ENCODE data around the gene SKAP1.

Gene SKAP1

GRCh38 chr17:48335146-48335784 lies 94.7 kb downstream of the SKAP1 start:
- DNase-seq (ENCODE audit: low read depth, low spot score) = no peak
- H3K4me3 ChIP-seq (ENCODE audit: low read depth, low read length) = no peak overlapping the region
- in situ Hi-C loops (cut with HindIII; ENCODE audit: low sequenced_read_pairs) = no loop called here
- TF ChIP-seq CTCF (IDR thresholded peaks at IDR 0.05; ENCODE audit: low read depth, low read length) = no peak

DNA sequence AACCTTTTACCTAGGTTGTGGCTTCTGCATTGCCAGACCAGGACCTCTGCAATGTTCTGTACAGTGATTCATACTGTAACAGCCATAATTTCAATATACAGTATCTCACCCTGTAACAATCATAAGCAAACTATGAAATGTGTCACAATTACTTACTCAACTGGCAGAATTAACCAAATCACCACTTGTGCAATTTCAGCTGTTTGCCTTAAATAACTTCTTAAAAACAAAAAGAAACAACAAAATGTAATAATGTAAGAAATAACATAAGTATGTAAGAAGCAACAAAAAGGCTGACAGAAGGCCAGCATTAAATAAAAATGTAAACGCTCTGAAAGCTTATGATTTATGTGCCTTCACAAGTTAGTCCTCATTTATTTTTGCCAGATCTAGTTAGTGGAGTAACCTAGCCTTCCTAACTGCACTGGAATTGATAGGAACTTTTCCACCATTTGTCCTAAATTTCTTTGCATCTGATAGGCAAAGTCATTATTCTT lies 96.9 kb downstream of the SKAP1 start:
- no peak overlapping the region for H3K4me3 ChIP-seq (ENCODE audit: low read depth, low read length)
- in situ Hi-C loops (cut with HindIII; ENCODE audit: low sequenced_read_pairs) = no loop called here
- DNase-seq (ENCODE audit: low read depth, low spot score) = peak; percentile 36
- TF ChIP-seq CTCF (IDR thresholded peaks at IDR 0.05; ENCODE audit: low read depth, low read length) = no peak

GRCh38 chr17:48330887-48331286 lies 99.1 kb downstream of the SKAP1 start:
- in situ Hi-C loops (cut with HindIII; ENCODE audit: low sequenced_read_pairs) = no loop called here
- no peak overlapping the region for H3K4me3 ChIP-seq (ENCODE audit: low read depth, low read length)
- DNase-seq (ENCODE audit: low read depth, low spot score) = no peak
- no peak for TF ChIP-seq CTCF (IDR thresholded peaks at IDR 0.05; ENCODE audit: low read depth, low read length)

DNA sequence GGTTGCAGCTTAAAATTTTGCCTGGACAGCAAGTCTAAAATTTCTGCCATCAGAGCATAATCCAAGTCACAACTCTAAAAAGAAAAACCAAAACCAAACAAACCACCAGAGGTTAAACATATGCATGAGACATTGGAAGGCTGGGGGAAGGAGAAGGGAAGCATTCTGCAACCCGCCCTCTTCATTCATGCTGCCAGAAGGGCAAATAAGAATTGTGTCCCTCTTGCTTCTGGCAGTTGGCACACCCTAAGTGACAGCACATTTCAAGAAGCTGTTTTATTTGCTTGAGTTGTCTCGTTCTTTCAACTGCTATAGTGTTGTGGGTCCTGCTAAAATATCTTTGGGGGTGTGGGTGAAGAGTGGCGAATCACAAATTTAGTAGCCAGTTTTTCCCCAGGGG lies 99.6 kb downstream of the SKAP1 start:
- TF ChIP-seq CTCF (IDR thresholded peaks at IDR 0.05; ENCODE audit: low read depth, low read length) = no peak
- no peak for DNase-seq (ENCODE audit: low read depth, low spot score)
- no peak overlapping the region for H3K4me3 ChIP-seq (ENCODE audit: low read depth, low read length)
- in situ Hi-C loops (cut with HindIII; ENCODE audit: low sequenced_read_pairs) = no loop called here

DNA sequence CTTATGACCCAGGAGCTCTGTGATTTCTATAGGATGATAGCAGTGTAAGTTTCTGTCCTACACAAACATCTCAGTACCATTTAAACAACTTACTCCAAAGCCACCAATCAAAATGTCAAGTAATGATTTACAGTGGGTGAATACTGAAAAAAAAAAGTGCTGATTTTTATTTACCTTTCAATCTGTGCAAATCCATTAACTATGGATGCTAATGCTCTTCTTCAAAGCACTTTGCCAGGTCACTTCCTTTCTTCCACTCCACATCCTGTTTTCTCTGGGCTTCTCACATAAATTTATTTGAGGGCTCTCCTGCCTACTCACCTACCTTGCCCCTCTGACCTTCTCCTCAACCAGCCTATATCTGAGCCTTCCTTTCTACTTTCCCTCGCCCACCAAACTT lies 101.6 kb downstream of the SKAP1 start:
- DNase-seq (ENCODE audit: low read depth, low spot score) = no peak
- TF ChIP-seq CTCF (IDR thresholded peaks at IDR 0.05; ENCODE audit: low read depth, low read length) = no peak
- in situ Hi-C loops (cut with HindIII; ENCODE audit: low sequenced_read_pairs) = no loop called here
- H3K4me3 ChIP-seq (ENCODE audit: low read depth, low read length) = no peak overlapping the region

GRCh38 chr17:48326310-48326709 lies 103.7 kb downstream of the SKAP1 start:
- TF ChIP-seq CTCF (IDR thresholded peaks at IDR 0.05; ENCODE audit: low read depth, low read length) = no peak
- DNase-seq (ENCODE audit: low read depth, low spot score) = no peak
- in situ Hi-C loops (cut with HindIII; ENCODE audit: low sequenced_read_pairs) = no loop called here
- H3K4me3 ChIP-seq (ENCODE audit: low read depth, low read length) = no peak overlapping the region

Data from astrocyte of the spinal cord (primary cell).